DMS 273 (cell line): ENCODE measurements around the gene PRKN.

Experiments used
- DNase-seq: peaks from one replicate; lab custom pipeline; 2025; ENCODE audit not compliant: unreplicated experiment; lab: John Stamatoyannopoulos, UW

The PRKN gene

DNA sequence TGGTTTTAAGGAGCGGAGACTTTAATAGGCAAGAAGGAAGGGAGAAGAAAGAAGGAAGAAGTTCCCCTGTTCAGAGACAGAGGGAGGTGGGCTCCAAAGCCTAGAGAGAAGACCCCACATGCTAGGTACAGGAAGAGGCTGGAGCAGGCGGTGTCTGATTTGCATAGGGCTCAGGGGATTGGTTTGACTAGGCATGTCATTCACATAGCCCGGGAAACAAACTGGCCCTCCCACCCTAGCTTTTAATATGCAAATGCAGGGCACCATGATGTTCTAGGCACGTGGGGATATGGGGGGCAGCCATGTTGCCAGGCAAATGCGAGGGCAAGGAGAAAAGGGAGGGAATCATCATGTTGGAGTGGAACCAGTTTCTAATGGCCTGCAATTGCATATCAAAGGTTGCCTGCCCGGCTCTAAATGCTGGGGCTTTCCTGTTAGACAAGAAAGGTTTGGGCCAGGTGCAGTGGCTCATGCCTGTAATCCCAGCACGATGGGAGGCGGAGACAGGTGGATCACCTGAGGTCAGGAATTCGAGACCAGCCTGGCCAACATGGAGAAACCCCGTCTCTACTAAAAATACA is 1419.4 kb downstream of the PRKN start:
- no peak for DNase-seq

DNA sequence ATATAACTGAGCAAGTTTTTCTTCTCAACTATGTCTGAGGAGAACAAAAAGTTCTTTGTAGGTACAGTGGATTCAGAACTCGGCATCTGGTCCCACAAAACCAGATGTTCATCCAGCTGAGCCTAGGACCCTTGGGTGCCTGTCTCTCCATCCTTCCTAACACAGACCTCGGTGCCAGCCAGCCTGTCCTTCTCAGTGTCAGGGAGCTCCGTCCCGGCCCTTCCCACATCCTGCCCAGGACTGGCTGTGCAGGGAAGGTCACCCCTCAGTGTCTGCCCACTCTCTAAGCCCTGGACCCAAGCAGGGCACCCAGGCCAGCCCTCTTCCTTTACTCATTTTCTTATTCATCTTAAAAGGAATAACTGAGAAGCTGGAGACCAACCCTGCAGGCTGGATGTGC is 1421.7 kb downstream of the PRKN start:
- DNase-seq, result no peak

DNA sequence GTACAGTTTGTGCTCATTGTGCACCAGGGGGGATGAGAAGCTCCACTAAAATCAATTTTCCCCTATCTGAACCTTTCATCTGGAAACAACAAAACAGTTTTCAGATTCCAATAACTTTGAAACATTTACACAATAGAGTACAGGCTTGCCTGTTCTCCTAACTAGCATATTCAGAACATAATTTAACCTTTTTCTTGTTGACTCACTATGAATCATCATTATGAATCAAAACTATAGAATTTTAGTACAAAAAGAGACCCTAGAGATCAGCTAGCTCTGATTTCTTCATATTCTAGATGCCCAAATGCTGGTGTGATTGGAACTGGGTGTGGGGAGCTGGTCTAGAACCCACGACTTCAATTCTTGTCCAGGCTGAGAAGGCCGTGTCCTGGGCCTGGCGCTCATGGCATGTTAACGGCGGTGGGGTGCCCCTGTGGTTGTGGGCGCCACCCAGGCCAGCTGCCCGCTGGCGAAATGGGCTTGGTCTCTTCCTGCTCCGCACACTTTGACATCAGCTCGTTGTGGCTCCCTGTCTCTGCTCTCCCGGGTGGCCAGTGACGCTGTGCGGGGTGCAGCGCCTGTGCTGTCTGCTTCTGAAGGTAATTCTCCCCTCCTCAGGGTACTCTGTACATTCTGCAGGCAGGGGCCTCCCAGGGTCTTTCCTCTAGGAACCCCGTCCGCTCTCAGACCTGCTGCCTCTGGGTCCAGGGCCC is 1423.8 kb downstream of the PRKN start:
- DNase-seq, result no peak

DNA sequence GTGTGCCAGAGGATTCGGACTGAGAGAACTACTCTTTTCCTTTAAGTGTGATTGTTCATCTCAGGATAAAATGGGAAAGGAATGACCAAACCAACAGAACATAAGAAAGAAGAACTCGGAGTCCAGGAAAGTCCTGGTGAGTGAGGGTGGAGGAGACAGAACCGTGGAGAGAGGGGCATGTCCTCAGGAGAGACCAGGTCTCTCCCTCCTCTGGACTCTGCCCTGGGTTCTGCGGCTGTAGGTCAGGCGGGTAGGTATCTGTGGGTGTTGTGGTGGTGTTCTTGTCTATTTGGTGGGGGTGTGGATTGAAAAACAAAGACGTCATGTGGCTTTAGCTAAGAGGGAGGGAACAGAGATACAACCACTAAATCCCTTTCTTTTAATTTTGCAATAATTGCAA is 1424.6 kb downstream of the PRKN start:
- no peak for DNase-seq

DNA sequence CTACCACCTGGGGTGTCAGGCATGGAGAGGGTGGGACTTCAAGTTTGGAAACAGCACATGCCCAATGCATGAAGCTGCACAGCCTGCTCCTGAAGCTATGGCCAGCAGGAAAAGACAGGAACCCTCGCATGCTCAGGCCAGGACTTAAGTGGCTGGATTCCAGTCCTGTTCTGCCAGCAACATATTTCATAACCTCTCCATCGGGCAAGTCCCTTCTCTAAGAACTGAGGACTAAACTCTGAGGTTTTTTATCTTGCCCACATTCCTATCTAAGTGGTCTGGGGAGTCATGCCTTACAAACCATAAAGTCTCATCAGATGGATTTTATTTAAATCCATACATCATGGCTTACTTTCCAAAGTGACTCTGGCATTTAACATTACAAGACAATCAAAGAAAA is 1426.2 kb downstream of the PRKN start:
- DNase-seq, result no peak

DNA sequence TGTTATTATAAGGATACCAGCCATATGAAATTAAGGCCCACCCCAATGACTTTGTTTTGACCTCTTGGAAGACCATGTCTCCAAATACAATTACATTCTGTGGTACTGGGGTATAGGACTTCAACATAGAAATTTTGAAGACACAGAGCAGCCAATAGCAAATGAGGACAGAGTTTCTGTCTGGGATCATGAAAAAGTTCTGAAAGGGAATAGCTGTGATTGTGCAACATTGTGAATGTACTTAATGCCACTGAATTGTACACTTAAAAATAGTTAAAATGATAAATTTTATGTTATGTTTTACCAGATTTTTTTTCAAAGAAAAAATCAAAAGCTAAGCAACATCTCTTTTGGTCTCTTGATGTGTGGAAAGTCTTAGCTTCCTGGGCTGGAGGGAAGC is 1426.7 kb downstream of the PRKN start:
- DNase-seq, result no peak

DNA sequence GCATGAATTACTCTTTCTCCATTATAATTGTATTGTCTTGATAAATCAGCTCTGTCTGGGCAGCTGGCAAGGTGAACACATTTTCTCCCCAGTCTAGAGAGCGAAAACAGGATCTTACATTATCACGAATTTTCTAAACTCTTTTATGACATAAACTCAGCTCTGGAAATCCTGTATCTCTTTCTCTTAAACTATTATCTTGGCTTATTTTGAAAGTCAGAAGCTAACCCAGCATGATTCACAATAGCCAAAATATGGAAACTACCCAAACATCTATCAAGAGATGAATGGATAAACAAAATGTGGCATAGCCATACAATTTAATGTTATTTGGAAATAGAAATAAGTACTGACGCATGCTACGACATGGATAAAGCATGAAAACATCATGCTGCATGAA is 1427.8 kb downstream of the PRKN start:
- no peak for DNase-seq
